H1 (cell line): ENCODE results near the gene TNNT1. TPM values are rescaled to one million over a fixed set of nuclear protein-coding genes. Genes with fewer than 3 reads are reported as not detected.

Experiments
- CBX5 ChIP-seq: fragments of 300-800, 300-1000 bp; sonication (generic); IDR thresholded peaks from 2 replicates; pipeline ENCODE4 v1.7.1; 2016; ENCODE audit warnings: antibody characterized with exemption, low read length, low read depth
- CHD1 ChIP-seq: IDR thresholded peaks from 2 replicates; pipeline ENCODE4 v1.6.1; 2012; ENCODE audit warnings: low read depth, low read length, improper control_type of control experiment
- CHD7 ChIP-seq: fragments of 300-600 bp; sonication (generic); IDR thresholded peaks from 2 replicates; pipeline ENCODE4 v1.7.1; 2012; ENCODE audit warnings: low read length, moderate library complexity, mild to moderate bottlenecking, inconsistent platforms; ENCODE audit not compliant: insufficient replicate concordance
- EZH2 ChIP-seq: fragments of 200-600 bp; sonication (generic); IDR thresholded peaks from 2 replicates; pipeline ENCODE4 v1.7.1; 2012; ENCODE audit warnings: low read depth, mild to moderate bottlenecking, moderate library complexity, low read length, inconsistent platforms; ENCODE audit not compliant: severe bottlenecking
- JUND ChIP-seq: IDR thresholded peaks from 2 replicates; pipeline ENCODE4 v1.6.1; 2011; ENCODE audit warnings: mild to moderate bottlenecking, improper control_type of control experiment, low read length
- NANOG ChIP-seq: IDR thresholded peaks from 2 replicates; pipeline ENCODE4 v1.6.1; 2011; ENCODE audit warnings: low read length, low read depth, mild to moderate bottlenecking, inconsistent platforms; ENCODE audit not compliant: insufficient read depth, poor library complexity, severe bottlenecking
- POLR2AphosphoS5 ChIP-seq: IDR thresholded peaks from 2 replicates; pipeline ENCODE4 v1.6.1; 2011; ENCODE audit warnings: low read depth, low read length
- RFX5 ChIP-seq: IDR thresholded peaks from 2 replicates; pipeline ENCODE4 v1.6.1; 2011; ENCODE audit warnings: low read depth, low read length, improper control_type of control experiment, borderline replicate concordance
- RXRA ChIP-seq: IDR thresholded peaks from 2 replicates; pipeline ENCODE4 v1.6.1; 2011; ENCODE audit warnings: low read depth, mild to moderate bottlenecking, low read length, moderate library complexity; ENCODE audit not compliant: insufficient read depth
- SIX5 ChIP-seq: IDR thresholded peaks from 2 replicates; pipeline ENCODE4 v1.6.1; 2011; ENCODE audit warnings: mild to moderate bottlenecking, low read depth, low read length
- SUZ12 ChIP-seq: fragments of 200-600 bp; sonication (generic); IDR thresholded peaks from 2 replicates; pipeline ENCODE4 v1.6.1; 2012; ENCODE audit warnings: mild to moderate bottlenecking, inconsistent platforms, low read length, moderate library complexity, mixed read lengths
- polyA plus RNA-seq, 7 experiments: library from polyadenylated mRNA; depleted of rRNA in 3 of 7; stranded (reverse) in 5 of 7; unstranded in 2 of 7; fragments of >200 nt in 5 of 7; fragments of 200-250 nt in 2 of 7; gene quantifications; 1 replicate in 5 of 7; 2 replicates in 1 of 7; 4 replicates in 1 of 7; pipeline versions ENCODE4 v1.2.1 to v1.2.3, GENCODE V29; 2011 to 2013; ENCODE audit warnings: missing spikeins in 2 of 7, mixed read lengths in 2 of 7
- total RNA-seq: library from RNA; stranded (reverse); fragmentation: NEBNext Ultra II Directional; extraction: Animal tissue kit (Norgen Biotek cat#: 25700); gene quantifications from 2 replicates; pipeline ENCODE4 v1.2.1, GENCODE V29; 2021

Gene TNNT1
- total and polyA plus RNA-seq, 2 of the 8 experiments (the other 6 are each of a cell fraction or from before 2014, with no cell fraction given) = 69.6 to 107 TPM

GRCh38 chr19:55146078-55146704 lies 2.8 kb downstream of the TNNT1 start (continued):
- TF ChIP-seq CHD7 = no peak
- no peak for TF ChIP-seq CHD1
- TF ChIP-seq NANOG = no peak
- TF ChIP-seq JUND = no peak
- no peak for TF ChIP-seq RFX5
- TF ChIP-seq RXRA = no peak
- no peak for TF ChIP-seq EZH2
- no peak for TF ChIP-seq POLR2AphosphoS5
- TF ChIP-seq SUZ12 = no peak
- no peak for TF ChIP-seq SIX5
- TF ChIP-seq CBX5 = no peak
